ENCODE results near the gene FAM32A.

FAM32A gene

GRCh38 chr19:16216744-16217670 lies 31.8 kb downstream of the FAM32A start:
- no peak for DNase-seq (ENCODE audit: low read depth)
- H3K4me3 ChIP-seq (ENCODE audit: low read depth, low read length): no peak overlapping the region

GRCh38 chr19:16217716-16218451 lies 32.7 kb downstream of the FAM32A start:
- no peak for DNase-seq (ENCODE audit: low read depth)

GRCh38 chr19:16218851-16219250 lies 33.6 kb downstream of the FAM32A start:
- no peak overlapping the region for H3K4me3 ChIP-seq (ENCODE audit: low read depth, low read length)
- DNase-seq (ENCODE audit: low read depth): no peak

More at GRCh38 chr19:16217716-16218451, 32.7 kb downstream of the FAM32A start:
- H3K4me3 ChIP-seq (ENCODE audit: low read depth, low read length): no peak overlapping the region

DNA sequence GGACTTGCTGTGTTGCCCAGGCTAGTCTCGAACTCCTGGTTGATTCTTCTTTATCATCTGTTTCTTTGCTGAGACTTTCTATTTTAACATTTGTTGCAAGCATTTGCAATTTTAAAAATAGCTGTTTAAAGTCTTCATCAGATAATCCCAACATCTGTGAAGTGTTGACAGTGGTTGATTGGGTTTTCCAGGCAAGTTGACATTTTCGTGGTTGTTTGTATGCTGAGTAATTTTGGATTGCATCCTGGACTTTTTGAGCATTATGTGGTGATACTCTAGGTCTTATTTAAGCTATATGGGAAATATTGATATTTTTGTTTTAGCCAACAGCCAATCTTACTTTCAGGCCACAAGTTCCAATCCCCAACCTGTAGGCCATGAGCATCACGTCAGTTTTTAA lies 37.6 kb downstream of the FAM32A start:
- DNase-seq (ENCODE audit: low read depth): no peak
- H3K4me3 ChIP-seq (ENCODE audit: low read depth, low read length): no peak overlapping the region

DNA sequence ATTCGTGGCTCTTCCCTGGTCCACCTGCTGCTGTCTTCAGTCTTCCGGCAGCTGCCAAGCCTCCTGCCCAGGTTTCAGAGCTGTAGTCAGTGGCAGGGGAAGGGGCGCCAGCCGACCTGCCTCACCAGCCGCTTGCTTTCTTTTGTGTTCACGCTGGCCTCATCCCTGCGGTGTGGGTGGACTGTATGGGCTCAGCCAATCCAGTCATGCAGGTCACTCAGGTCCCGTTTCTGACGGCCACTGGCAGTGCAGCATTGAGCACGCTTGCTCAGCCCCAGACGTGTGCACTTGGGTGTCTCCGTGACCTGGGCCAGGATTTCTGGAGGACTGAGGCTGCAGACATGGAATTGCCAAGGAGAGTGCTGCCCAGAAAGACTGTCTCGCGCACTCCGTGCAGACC lies 38.5 kb downstream of the FAM32A start:
- no peak overlapping the region for H3K4me3 ChIP-seq (ENCODE audit: low read depth, low read length)
- no peak for DNase-seq (ENCODE audit: low read depth)

DNA sequence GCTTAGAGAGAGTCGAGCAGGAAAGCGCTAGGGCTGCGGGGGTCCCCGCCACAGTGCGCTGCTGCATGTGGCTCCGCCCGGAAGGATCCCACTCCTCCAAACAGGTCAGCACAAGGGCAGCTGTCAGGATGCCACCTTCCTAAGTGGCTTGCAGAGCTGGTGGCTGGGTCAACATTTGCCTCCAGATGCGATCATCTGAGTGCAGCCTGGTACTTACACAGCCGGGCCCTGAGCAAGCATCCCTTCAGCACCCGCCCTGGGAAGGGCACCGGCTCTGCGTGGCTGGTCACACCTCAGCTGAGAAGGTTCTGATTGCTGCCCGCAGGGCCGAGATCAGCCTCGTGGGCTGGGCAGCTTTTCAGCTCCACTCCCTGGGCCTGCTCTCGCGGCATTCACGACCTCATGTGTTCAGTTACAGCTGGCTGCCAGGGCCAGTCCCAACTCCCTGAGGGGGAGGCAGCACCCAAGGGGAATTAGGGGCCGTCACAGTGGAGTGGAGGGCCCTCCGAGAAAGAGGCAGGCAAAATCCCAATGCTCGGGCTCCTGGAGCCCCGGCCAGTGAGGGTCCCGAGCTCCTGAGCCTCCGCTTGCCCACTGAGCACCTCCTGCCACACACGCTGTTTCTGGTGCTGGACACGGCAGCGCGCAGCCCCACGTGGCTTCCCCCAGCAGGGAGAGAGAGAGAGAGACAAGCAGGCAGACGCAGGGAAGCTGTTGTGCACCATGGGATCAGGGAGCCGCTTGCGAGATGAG lies 39.3 kb downstream of the FAM32A start:
- no peak for DNase-seq (ENCODE audit: low read depth)
- no peak overlapping the region for H3K4me3 ChIP-seq (ENCODE audit: low read depth, low read length)

DNA sequence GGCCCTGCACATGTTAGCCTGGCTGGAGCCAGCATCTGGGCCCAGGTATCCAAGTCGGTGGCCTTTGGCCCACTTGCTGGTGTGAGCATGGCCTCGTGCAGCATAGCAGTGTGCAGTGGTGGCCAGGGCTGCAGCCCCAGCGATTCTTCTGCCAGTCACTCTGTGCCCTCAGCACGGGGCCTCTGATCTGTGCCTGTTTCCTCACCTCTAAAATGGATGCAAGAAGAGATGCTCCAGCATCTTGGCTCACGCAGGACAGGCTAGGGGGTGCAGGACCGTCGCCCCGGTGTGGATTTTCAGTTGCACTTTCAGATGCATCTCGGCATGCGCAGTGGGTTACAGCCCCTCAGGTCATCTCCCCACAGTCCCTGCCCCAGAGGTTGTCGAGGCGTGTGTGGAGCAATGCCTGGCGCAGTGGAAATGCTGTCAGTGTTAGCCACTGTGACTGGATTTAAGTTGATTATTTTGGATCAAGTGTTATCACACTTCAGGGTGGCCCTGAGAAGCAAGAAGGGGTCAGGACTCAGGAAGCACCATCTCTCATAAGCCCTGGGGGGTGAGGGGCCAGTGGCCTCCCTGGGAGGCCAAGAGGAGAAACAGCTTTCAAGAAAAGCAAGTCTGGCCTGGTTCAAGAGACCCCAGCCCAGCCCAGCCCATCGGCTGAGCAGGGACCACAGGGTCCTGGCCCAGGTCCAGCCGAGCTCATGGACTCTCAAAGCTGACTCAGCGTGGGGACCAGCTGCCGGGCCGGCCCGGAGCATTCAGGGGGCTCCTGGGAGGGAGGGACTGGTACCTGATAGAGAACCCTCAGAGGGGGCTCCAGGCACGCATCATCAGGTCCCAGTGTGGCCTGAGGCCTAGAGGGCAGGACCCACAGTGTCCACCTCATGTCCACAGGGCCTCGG lies 40.3 kb downstream of the FAM32A start:
- no peak for DNase-seq (ENCODE audit: low read depth)
- no peak overlapping the region for H3K4me3 ChIP-seq (ENCODE audit: low read depth, low read length)

DNA sequence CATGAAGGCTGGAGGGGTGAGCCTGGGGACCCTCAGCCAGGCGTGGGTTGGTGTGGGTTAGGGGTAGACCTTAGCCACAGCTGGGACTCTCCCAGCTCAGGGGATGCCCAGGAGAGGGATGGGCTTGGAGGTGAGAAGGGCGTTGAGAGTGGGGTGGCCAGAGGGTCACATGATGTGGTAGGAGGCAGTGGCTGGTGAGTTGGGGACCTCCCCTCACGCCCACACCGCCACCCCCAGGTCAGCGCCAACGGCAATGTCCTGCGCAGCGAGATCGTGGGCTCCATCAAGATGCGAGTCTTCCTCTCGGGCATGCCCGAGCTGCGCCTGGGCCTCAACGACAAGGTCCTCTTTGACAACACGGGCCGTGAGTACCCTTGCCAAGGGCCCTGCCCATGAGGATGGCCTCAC lies 41.0 kb downstream of the FAM32A start:
- DNase-seq (ENCODE audit: low read depth): no peak
- no peak overlapping the region for H3K4me3 ChIP-seq (ENCODE audit: low read depth, low read length)

DNA sequence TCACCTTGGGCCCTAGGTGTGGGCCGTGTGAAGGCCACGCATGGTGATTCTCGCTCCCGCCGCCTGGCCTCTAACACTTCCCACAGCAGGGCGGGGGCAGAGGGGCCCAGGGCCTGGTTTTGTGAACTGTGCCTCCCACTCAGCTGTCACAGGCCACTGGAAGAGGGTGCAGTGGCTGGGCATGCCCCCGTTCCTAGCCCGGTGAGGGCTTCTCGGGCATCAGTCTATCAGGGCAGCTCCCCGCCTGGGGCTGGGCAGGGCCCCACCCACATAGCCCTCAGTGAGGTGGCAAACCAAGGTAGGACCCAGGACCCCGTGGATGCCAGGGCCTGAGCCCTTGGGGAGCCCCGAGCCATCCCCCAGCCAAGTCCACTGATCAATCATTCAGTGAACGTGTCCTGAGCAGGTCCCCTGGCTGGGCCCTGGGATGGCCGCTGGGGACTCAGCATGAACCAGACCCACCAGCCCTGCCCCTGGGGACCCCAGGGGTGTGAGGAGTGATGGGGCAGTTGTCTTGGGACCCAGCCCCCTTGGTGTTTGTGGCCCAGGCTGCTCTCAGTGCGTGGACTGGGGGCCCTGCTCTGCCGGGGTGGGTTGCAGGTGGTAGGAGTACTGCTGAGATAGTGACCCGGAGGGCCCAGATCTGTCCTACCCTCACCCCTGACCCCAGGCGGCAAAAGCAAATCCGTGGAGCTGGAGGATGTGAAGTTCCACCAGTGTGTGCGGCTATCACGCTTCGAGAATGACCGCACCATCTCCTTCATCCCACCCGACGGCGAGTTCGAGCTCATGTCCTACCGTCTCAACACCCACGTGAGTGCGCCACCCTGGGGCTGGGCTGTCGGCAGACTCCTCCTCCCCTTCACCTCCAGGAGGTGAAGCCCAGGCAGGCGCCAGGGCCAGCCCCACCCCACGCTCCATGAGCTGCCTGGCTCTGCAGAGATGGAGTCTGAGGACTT lies 41.9 kb downstream of the FAM32A start:
- no peak for DNase-seq (ENCODE audit: low read depth)
- H3K4me3 ChIP-seq (ENCODE audit: low read depth, low read length): no peak overlapping the region

GRCh38 chr19:16227837-16228636 lies 42.8 kb downstream of the FAM32A start:
- no peak overlapping the region for H3K4me3 ChIP-seq (ENCODE audit: low read depth, low read length)
- DNase-seq (ENCODE audit: low read depth): no peak

DNA sequence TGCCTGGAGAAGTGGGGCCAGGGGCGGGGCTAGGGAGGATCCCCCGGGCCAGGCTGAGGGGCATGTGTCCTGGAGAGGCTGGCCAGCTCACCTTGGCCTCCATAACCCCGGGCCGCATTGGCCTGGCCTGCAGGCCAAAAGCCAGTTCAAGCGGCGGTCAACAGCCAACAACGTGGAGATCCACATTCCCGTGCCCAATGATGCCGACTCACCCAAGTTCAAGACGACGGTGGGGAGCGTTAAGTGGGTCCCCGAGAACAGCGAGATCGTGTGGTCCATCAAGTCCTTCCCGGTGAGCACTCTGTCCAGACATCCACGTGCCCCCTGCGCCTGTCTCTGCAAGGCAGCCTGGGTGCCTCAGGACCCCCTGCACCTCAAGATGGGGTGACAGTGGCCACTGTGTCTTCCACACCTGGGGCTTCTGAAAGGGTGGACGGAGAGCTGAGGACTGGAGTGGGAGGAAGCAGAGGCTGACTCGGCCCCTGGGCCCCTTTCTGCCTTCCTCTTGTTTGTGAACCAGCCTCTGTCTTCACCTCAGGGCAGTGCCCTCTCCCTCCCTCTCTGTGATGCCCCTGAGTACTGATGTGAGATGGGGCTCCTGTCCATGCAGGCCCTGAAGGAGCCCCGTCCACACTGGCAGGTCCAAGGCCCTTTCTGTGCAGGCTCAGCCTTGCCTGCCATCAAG lies 43.6 kb downstream of the FAM32A start:
- no peak for DNase-seq (ENCODE audit: low read depth)
- no peak overlapping the region for H3K4me3 ChIP-seq (ENCODE audit: low read depth, low read length)

GRCh38 chr19:16229322-16229641 lies 44.1 kb downstream of the FAM32A start:
- DNase-seq (ENCODE audit: low read depth): no peak
- H3K4me3 ChIP-seq (ENCODE audit: low read depth, low read length): no peak overlapping the region

- DNase-seq (ENCODE audit: low read depth): no peak
- no peak overlapping the region for H3K4me3 ChIP-seq (ENCODE audit: low read depth, low read length)
These were observed 46.9 kb downstream of the FAM32A start for GRCh38 chr19:16232127-16232526.

DNA sequence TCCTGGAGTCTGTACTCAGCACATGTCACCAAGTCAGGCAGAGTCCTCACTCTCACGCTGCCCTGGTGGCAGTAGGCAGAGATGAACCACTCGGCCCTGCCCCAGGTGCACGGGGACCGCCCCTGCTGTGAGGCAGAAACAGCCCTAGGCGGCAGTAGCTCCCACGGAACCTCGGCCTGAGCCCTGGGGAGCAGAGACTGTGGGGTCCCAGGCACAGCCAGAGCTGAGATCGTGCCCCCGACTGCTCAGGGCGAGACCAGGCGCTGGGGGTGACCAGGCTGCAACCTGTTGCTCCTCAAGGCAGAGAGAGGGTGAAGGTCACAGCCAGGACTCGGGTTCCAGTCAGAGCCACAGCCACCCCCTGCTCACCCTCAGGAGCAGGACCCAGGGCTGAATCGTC lies 47.4 kb downstream of the FAM32A start:
- no peak for DNase-seq (ENCODE audit: low read depth)
- H3K4me3 ChIP-seq (ENCODE audit: low read depth, low read length): no peak overlapping the region

- H3K4me3 ChIP-seq (ENCODE audit: low read depth, low read length): no peak overlapping the region
- no peak for DNase-seq (ENCODE audit: low read depth)
These were observed 48.0 kb downstream of the FAM32A start for GRCh38 chr19:16233081-16233776.

DNA sequence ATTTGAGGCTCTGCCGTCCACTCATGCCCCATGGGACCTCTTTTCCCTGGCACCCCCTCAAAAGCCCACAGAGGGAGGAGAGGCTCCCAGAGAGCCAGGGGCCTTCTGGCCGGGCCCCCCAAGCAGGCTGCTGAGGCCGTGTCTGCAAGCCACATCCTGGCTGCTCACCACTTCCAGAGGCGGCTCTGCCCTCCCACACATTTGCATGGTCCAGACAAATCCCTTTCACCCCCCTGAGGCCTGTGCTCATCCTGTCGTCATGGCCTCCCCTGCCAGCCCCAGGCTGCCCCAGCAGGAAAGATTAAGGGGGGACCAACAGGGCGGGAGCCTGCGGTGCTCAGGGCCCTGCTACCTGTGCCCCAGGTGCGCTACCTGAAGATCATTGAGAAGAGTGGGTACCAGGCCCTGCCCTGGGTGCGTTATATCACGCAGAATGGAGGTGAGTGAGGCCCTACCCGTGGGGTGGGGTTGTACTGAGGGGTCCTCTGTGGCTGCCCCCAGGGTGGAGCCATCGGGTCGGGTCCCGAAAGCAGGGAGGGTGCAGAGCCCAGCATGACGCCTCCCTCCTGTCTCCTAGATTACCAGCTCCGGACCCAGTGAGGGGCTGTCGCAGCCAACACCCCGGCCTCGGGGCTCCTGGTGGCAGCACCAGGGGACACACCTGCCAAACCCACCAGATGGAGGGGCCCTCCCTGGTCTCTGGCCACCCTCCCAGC lies 48.8 kb downstream of the FAM32A start:
- no peak overlapping the region for H3K4me3 ChIP-seq (ENCODE audit: low read depth, low read length)
- no peak for DNase-seq (ENCODE audit: low read depth)
